Endothelial cell of umbilical vein (primary cell): ENCODE results near the gene TEC.

Experiments used
- CTCF ChIP-seq, 2 donors: IDR thresholded peaks; 1 replicate in 1 of 2; 2 replicates in 1 of 2; pipeline ENCODE4 v1.5.1; 2011; ENCODE audit warnings: low read length in 2 of 2, mild to moderate bottlenecking in 2 of 2, moderate library complexity in 2 of 2, control low read depth in 1 of 2, inconsistent platforms in 1 of 2, low read depth in 1 of 2; ENCODE audit not compliant: insufficient read depth in 1 of 2; ENCODE audit errors: extremely low read depth in 1 of 2
- MYC ChIP-seq: IDR thresholded peaks from one replicate; pipeline ENCODE4 v1.6.1; 2011; ENCODE audit warnings: mild to moderate bottlenecking, low read depth, low read length
- POLR2A ChIP-seq: IDR thresholded peaks from 2 replicates; pipeline ENCODE4 v1.6.1; 2012; ENCODE audit warnings: low read depth, mild to moderate bottlenecking, control low read depth, low read length

GRCh38 chr4:48175328-48175727, 94.3 kb downstream of the TEC start:
- no peak for TF ChIP-seq CTCF (IDR thresholded peaks at IDR 0.05; ENCODE audit: extremely low read depth in 1 of 2, insufficient read depth in 1 of 2, low read depth in 1 of 2, low read length in 2 of 2)
- TF ChIP-seq MYC, result no peak
- no peak for TF ChIP-seq POLR2A
